GM12892 (cell line): ENCODE measurements around the gene NFKB2.

Experiments used
- POLR2A ChIP-seq: IDR thresholded peaks from 2 replicates; pipeline ENCODE4 v1.6.1; 2011; ENCODE audit warnings: low read depth, low read length, control low read depth
- POLR2AphosphoS5 ChIP-seq: IDR thresholded peaks from 2 replicates; pipeline ENCODE4 v1.6.1; 2011; ENCODE audit warnings: low read depth, low read length, control low read depth
- TAF1 ChIP-seq: IDR thresholded peaks from 2 replicates; pipeline ENCODE4 v1.6.1; 2011; ENCODE audit warnings: low read depth, mild to moderate bottlenecking, control low read depth, low read length, borderline replicate concordance

- TF ChIP-seq POLR2A (no peak), POLR2AphosphoS5 (no peak), TAF1 (no peak)
Measured at GRCh38 chr10:102436312-102436711, 40.8 kb downstream of the NFKB2 start.
